A549 (cell line): ENCODE results near the gene OPA1. TPM values are rescaled to one million over a fixed set of nuclear protein-coding genes. Genes with fewer than 3 reads are reported as not detected.

ENCODE experiments used
- ATAC-seq, 2 experiments: fragments of 200-7000 bp in 1 of 2; fragments of >200 bp in 1 of 2; cut with Nextera tagmentation in 1 of 2; cut with Tn5 transposase in 1 of 2; 3 replicates each; pipeline versions ENCODE4 v1.8.0 to v1.9.1; 2018 to 2020; ENCODE audit warnings: mild to moderate bottlenecking in 1 of 2, moderate library complexity in 1 of 2
- CTCF ChIA-PET: fragments of 300-600 bp; sonication (Branson Sonifier 250); formaldehyde crosslinking; extraction: SDS; loops from one replicate; lab custom pipeline; 2021; ENCODE audit warnings: antibody characterized with exemption, inconsistent platforms; lab: Yijun Ruan, JAX
- POLR2A ChIA-PET: fragments of 350-600 bp; formaldehyde crosslinking; extraction: SDS; loops from one replicate; lab custom pipeline; 2021; ENCODE audit warnings: antibody characterized with exemption, inconsistent platforms; lab: Yijun Ruan, JAX
- DNase-seq, 2 experiments: peaks; one replicate each; pipeline versions ENCODE4 v3.0.0 to v3.0.0-alpha.2; 2011 to 2016; ENCODE audit warnings: low read depth in 1 of 2, low spot score in 1 of 2
- FAIRE-seq: peaks from 2 replicates; lab custom pipeline; 2011; peaks lifted over from hg19 to GRCh38; lab: Jason Lieb, UNC
- H3K27ac ChIP-seq, 2 experiments: fragments of >200 bp; sonication (Bioruptor Twin); formaldehyde crosslinking; 3 replicates each; pipeline ENCODE4 v1.5.1; 2016 to 2017
- H3K4me1 ChIP-seq: fragments of >200 bp; sonication (Bioruptor Twin); formaldehyde crosslinking; 3 replicates; pipeline ENCODE4 v1.6.1; 2016
- H3K4me2 ChIP-seq: fragments of >200 bp; sonication (Bioruptor Twin); formaldehyde crosslinking; 3 replicates; pipeline ENCODE4 v1.6.1; 2016
- H3K4me3 ChIP-seq: fragments of >200 bp; sonication (Bioruptor Twin); formaldehyde crosslinking; 3 replicates; pipeline ENCODE4 v1.5.1; 2016
- H3K9me3 ChIP-seq: fragments of >200 bp; sonication (Bioruptor Twin); formaldehyde crosslinking; 3 replicates; pipeline ENCODE4 v1.6.1; 2016
- BHLHE40 ChIP-seq: IDR thresholded peaks from 2 replicates; pipeline ENCODE4 v1.6.1; 2012; ENCODE audit warnings: low read depth, low read length, inconsistent platforms
- CEBPB ChIP-seq, 2 experiments: fragments of >200 bp in 1 of 2; sonication (Bioruptor Twin) in 1 of 2; formaldehyde crosslinking in 1 of 2; IDR thresholded peaks; 2 replicates each; pipeline ENCODE4 v1.6.1; 2012 to 2016
- EHF ChIP-seq: fragments of 250-450 bp; sonication (Bioruptor Pico); IDR thresholded peaks from 2 replicates; pipeline ENCODE4 v1.5.0; 2020; ENCODE audit warnings: mild to moderate bottlenecking
- EHMT2 ChIP-seq: fragments of 200-600 bp; sonication (generic); IDR thresholded peaks from 2 replicates; pipeline ENCODE4 v1.6.1; 2016; ENCODE audit warnings: antibody characterized with exemption, low read depth, mild to moderate bottlenecking, moderate library complexity
- ESRRA ChIP-seq: fragments of 150-350 bp; IDR thresholded peaks from 2 replicates; pipeline ENCODE4 v1.6.1; 2014; ENCODE audit warnings: mild to moderate bottlenecking, low read length, borderline replicate concordance
- HEYL ChIP-seq: fragments of 250-450 bp; sonication (Bioruptor Pico); IDR thresholded peaks from 2 replicates; pipeline ENCODE4 v1.8.0; 2021; ENCODE audit warnings: mild to moderate bottlenecking, moderate library complexity
- HOXB13 ChIP-seq: fragments of 250-450 bp; sonication (Bioruptor Pico); IDR thresholded peaks from 2 replicates; pipeline ENCODE4 v1.5.0; 2020; ENCODE audit warnings: low read depth, mild to moderate bottlenecking, moderate library complexity
- KDM1A ChIP-seq: fragments of 200-600 bp; sonication (generic); IDR thresholded peaks from 2 replicates; pipeline ENCODE4 v1.6.1; 2016; ENCODE audit warnings: low read depth, mild to moderate bottlenecking
- KDM5A ChIP-seq: fragments of 200-600 bp; sonication (generic); IDR thresholded peaks from 2 replicates; pipeline ENCODE4 v1.6.1; 2016; ENCODE audit warnings: antibody characterized with exemption, mild to moderate bottlenecking
- NR3C1 ChIP-seq: fragments of >200 bp; sonication (Bioruptor Twin); formaldehyde crosslinking; IDR thresholded peaks from 3 replicates; pipeline ENCODE4 v1.6.1; 2017
- POLR2A ChIP-seq: IDR thresholded peaks from 2 replicates; pipeline ENCODE4 v1.6.1; 2012; ENCODE audit warnings: mild to moderate bottlenecking, low read length
- RAD21 ChIP-seq, 2 experiments: fragments of >200 bp in 1 of 2; sonication (Bioruptor Twin) in 1 of 2; formaldehyde crosslinking in 1 of 2; IDR thresholded peaks in 1 of 2; conservative IDR thresholded peaks in 1 of 2; 2 replicates in 1 of 2; 3 replicates in 1 of 2; pipeline ENCODE4 v1.6.1; 2012 to 2018; ENCODE audit warnings: inconsistent platforms in 1 of 2
- RARB ChIP-seq: fragments of 250-450 bp; sonication (Bioruptor Pico); IDR thresholded peaks from 2 replicates; pipeline ENCODE4 v1.8.0; 2021; ENCODE audit warnings: mild to moderate bottlenecking, moderate library complexity
- RNF2 ChIP-seq: fragments of 200-600 bp; sonication (generic); IDR thresholded peaks from 2 replicates; pipeline ENCODE4 v1.6.1; 2016; ENCODE audit warnings: low read depth, mild to moderate bottlenecking, antibody characterized with exemption, moderate library complexity, borderline replicate concordance
- SMC3 ChIP-seq: fragments of >200 bp; sonication (Bioruptor Twin); formaldehyde crosslinking; IDR thresholded peaks from 3 replicates; pipeline ENCODE4 v1.6.1; 2018; ENCODE audit warnings: inconsistent platforms
- TFCP2L1 ChIP-seq: fragments of 250-450 bp; sonication (Bioruptor Pico); IDR thresholded peaks from 2 replicates; pipeline ENCODE4 v1.5.0; 2021; ENCODE audit warnings: mild to moderate bottlenecking
- ZC3H11A ChIP-seq: fragments of 450-650 bp; IDR thresholded peaks from 2 replicates; pipeline ENCODE4 v1.6.1; 2014; ENCODE audit warnings: antibody characterized with exemption, mild to moderate bottlenecking
- WGBS: methylation state at CpG from one replicate; pipeline ENCODE4 v1.1.6; 2017; ENCODE audit errors: missing lambda C conversion rate; 5-methylcytosine and 5-hydroxymethylcytosine counted together
- polyA plus RNA-seq, 4 experiments: library from polyadenylated mRNA; depleted of rRNA in 3 of 4; stranded (reverse); fragments of >200 nt; fragmentation: RNase III in 1 of 4; extraction: RNeasy Plus Mini Kit Qiagen cat#74134 plus additional on column Dnase treatment in 1 of 4; gene quantifications; 2 replicates in 3 of 4; 3 replicates in 1 of 4; pipeline ENCODE4 v1.2.3, GENCODE V29; 2011 to 2017
- TF ChIP-seq, protein P1 (sequence below): fragments of 250-450 bp; sonication (Bioruptor Pico); IDR thresholded peaks from 2 replicates; pipeline ENCODE4 v1.5.0; 2020; ENCODE audit warnings: low read depth, mild to moderate bottlenecking, moderate library complexity
- TF ChIP-seq, protein P2 (sequence below): fragments of >200 bp; sonication (Bioruptor Twin); formaldehyde crosslinking; IDR thresholded peaks from 3 replicates; pipeline ENCODE4 v1.5.1; 2016
- TF ChIP-seq, protein P3 (sequence below): fragments of 150-350 bp; IDR thresholded peaks from 2 replicates; pipeline ENCODE4 v1.6.1; 2014; ENCODE audit warnings: low read depth, mild to moderate bottlenecking, low read length
- TF ChIP-seq, protein P4 (sequence below): fragments of 250-450 bp; sonication (Bioruptor Pico); IDR thresholded peaks from 2 replicates; pipeline ENCODE4 v1.5.0; 2021; ENCODE audit warnings: mild to moderate bottlenecking, moderate library complexity, borderline replicate concordance

OPA1 gene
- polyA plus RNA-seq, 2 of the 4 experiments (the other 2 are of a cell fraction) = 31.7 to 54.4 TPM

DNA sequence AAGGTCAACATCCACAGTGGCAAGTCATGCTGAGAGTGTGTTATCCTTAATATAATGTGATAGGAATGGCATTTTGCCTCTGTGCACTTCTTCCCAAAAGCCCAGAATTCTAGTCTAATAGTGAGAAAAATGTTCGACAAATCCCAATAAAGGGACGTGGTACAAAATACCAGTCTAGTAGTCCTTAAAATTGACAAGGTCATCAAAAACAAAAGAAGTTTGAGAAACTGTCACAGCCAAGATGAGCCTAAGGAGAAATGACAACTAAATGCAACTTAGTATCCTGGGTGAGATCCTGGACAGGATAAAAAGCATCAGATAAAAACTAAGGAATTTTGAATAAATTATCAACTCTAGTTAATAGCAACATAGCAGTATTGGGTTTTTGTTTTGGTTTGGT lies 23.9 kb upstream of the OPA1 start:
- 68% methylated on average over 2 of the region's 2 CpGs for WGBS
- DNase-seq = no peak

DNA sequence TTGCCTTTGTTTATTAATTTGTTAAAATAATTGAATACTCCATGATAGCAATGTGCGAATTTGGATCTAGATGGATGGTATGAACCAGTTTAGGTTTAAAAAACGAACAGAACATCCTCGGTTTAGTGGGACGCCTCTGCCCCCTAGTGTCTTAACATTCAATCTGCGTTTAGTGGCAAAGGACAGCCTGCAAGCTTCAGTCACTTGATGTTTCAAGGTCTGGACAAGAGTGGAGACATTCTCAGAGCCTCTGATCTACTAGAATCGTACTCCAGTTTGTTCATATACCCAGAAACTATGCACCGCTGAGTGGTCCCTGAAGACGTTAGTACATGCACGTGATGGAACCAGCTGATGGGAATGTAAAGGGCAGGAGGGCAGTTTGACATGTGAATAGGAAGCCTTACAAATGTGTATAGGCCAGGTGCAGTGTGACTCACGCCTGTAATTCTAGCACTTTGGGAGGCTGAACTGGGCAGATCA lies 20.5 kb upstream of the OPA1 start:
- peak; percentile 90 to 93 for ATAC-seq
- TF ChIP-seq, protein P1, sequence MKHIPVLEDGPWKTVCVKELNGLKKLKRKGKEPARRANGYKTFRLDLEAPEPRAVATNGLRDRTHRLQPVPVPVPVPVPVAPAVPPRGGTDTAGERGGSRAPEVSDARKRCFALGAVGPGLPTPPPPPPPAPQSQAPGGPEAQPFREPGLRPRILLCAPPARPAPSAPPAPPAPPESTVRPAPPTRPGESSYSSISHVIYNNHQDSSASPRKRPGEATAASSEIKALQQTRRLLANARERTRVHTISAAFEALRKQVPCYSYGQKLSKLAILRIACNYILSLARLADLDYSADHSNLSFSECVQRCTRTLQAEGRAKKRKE (CRISPR knock-in tag) = no peak
- TF ChIP-seq CEBPB (IDR thresholded peaks at IDR 0.05) (no peak), HOXB13 (no peak), SMC3 (peak; percentile 58; the same call in 2 of the 3 replicates), BHLHE40 (no peak), ZC3H11A (no peak), TFCP2L1 (CRISPR knock-in tag) (no peak), POLR2A (no peak), ESRRA (no peak), EHMT2 (no peak), RARB (CRISPR knock-in tag) (no peak), RNF2 (no peak), HEYL (CRISPR knock-in tag) (no peak), RAD21 (conservative IDR thresholded peaks at IDR 0.05 in 1 of 2, IDR thresholded peaks at IDR 0.05 in 1 of 2) (peak; percentile 81 to 84), EHF (CRISPR knock-in tag) (no peak), NR3C1 (no peak)
- TF ChIP-seq, protein P2, sequence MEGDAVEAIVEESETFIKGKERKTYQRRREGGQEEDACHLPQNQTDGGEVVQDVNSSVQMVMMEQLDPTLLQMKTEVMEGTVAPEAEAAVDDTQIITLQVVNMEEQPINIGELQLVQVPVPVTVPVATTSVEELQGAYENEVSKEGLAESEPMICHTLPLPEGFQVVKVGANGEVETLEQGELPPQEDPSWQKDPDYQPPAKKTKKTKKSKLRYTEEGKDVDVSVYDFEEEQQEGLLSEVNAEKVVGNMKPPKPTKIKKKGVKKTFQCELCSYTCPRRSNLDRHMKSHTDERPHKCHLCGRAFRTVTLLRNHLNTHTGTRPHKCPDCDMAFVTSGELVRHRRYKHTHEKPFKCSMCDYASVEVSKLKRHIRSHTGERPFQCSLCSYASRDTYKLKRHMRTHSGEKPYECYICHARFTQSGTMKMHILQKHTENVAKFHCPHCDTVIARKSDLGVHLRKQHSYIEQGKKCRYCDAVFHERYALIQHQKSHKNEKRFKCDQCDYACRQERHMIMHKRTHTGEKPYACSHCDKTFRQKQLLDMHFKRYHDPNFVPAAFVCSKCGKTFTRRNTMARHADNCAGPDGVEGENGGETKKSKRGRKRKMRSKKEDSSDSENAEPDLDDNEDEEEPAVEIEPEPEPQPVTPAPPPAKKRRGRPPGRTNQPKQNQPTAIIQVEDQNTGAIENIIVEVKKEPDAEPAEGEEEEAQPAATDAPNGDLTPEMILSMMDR = peak; percentile 78
- TF ChIP-seq, protein P3, sequence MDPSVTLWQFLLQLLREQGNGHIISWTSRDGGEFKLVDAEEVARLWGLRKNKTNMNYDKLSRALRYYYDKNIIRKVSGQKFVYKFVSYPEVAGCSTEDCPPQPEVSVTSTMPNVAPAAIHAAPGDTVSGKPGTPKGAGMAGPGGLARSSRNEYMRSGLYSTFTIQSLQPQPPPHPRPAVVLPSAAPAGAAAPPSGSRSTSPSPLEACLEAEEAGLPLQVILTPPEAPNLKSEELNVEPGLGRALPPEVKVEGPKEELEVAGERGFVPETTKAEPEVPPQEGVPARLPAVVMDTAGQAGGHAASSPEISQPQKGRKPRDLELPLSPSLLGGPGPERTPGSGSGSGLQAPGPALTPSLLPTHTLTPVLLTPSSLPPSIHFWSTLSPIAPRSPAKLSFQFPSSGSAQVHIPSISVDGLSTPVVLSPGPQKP = no peak
- Histone ChIP-seq H3K4me3 (no peak overlapping the region), H3K4me2 (no peak overlapping the region), H3K27ac (no peak overlapping the region), H3K9me3 (no peaks in the 10 kb centered on the region), H3K4me1 (no peaks in the 10 kb centered on the region)
- under 1% methylated on average over 8 of the region's 10 CpGs for WGBS
- ChIA-PET POLR2A (no interaction called here), CTCF (interaction anchor here (0.5 to 2.5 kb wide), 28 partner anchors 8 to 1432 kb away, joined by 3 to 17 read pairs (median 3); no protein-coding TSS in a partner anchor)
- DNase-seq = peak; percentile 25 to 73
- no peak for FAIRE-seq

More for the DNA sequence above, 23.9 kb upstream of the OPA1 start:
- FAIRE-seq (no peak), ATAC-seq (no peak)
- Histone ChIP-seq H3K9me3 (no peaks in the 10 kb centered on the region), H3K4me3 (no peak overlapping the region), H3K4me1 (no peaks in the 10 kb centered on the region), H3K27ac (no peak overlapping the region), H3K4me2 (no peak overlapping the region)
- CTCF ChIA-PET = interaction anchor here (1.0 kb wide), 1 partner anchor 756 kb away, joined by 3 read pairs; no protein-coding TSS in a partner anchor
- TF ChIP-seq, protein P4, sequence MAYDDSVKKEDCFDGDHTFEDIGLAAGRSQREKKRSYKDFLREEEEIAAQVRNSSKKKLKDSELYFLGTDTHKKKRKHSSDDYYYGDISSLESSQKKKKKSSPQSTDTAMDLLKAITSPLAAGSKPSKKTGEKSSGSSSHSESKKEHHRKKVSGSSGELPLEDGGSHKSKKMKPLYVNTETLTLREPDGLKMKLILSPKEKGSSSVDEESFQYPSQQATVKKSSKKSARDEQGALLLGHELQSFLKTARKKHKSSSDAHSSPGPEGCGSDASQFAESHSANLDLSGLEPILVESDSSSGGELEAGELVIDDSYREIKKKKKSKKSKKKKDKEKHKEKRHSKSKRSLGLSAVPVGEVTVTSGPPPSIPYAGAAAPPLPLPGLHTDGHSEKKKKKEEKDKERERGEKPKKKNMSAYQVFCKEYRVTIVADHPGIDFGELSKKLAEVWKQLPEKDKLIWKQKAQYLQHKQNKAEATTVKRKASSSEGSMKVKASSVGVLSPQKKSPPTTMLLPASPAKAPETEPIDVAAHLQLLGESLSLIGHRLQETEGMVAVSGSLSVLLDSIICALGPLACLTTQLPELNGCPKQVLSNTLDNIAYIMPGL (CRISPR knock-in tag) = no peak
- TF ChIP-seq KDM1A (no peak), KDM5A (no peak)
- POLR2A ChIA-PET = no interaction called here
